IMR-90 (cell line): ENCODE measurements around the gene CCDC33. TPM values are rescaled to one million over a fixed set of nuclear protein-coding genes. Genes with fewer than 3 reads are reported as not detected.

Source experiments
- ATAC-seq: fragments of 200-7000 bp; cut with Tn5 transposase; 2 replicates; pipeline ENCODE4 v1.9.1; 2020; ENCODE audit warnings: low read depth, mild to moderate bottlenecking, moderate library complexity
- BruUV-seq: library from RNA; stranded (reverse); fragments of 400-500 nt; replicated peaks from 2 replicates; lab custom pipeline; 2021; lab: Mats Ljungman, UMichigan
- CTCF ChIA-PET: fragments of 300-600 bp; formaldehyde crosslinking; extraction: SDS; loops from one replicate; lab custom pipeline; 2021; ENCODE audit warnings: antibody characterized with exemption; lab: Yijun Ruan, JAX
- POLR2A ChIA-PET: fragments of 300-600 bp; sonication (Branson Sonifier 250); formaldehyde crosslinking; loops from one replicate; lab custom pipeline; 2022; ENCODE audit warnings: antibody characterized with exemption; ENCODE audit not compliant: unreplicated experiment; lab: Charles Lee
- DNase-seq: peaks from one replicate; pipeline ENCODE4 v3.0.0; 2013
- H2AFZ ChIP-seq: replicated peaks from 2 replicates; pipeline ENCODE3; 2013; ENCODE audit warnings: low read length, mild to moderate bottlenecking; ENCODE audit not compliant: poor library complexity
- H2AK5ac ChIP-seq: 2 replicates; pipeline ENCODE4 v1.6.1; 2013; ENCODE audit warnings: low read depth, low read length, inconsistent platforms
- H2AK9ac ChIP-seq: replicated peaks from 2 replicates; pipeline ENCODE3; 2013; ENCODE audit warnings: mild to moderate bottlenecking, low read depth, low read length, moderate library complexity; ENCODE audit not compliant: poor library complexity
- H2BK120ac ChIP-seq: 2 replicates; pipeline ENCODE4 v1.6.1; 2013; ENCODE audit warnings: low read depth, low read length, inconsistent platforms
- H2BK15ac ChIP-seq: 3 replicates; pipeline ENCODE4 v1.6.1; 2013; ENCODE audit warnings: low read depth, low read length, inconsistent platforms
- H2BK20ac ChIP-seq: 2 replicates; pipeline ENCODE4 v1.6.1; 2013; ENCODE audit warnings: low read depth, mild to moderate bottlenecking, inconsistent platforms, low read length, moderate library complexity
- H2BK5ac ChIP-seq: 2 replicates; pipeline ENCODE4 v1.6.1; 2013; ENCODE audit warnings: mild to moderate bottlenecking, low read depth, low read length, inconsistent platforms; ENCODE audit not compliant: poor library complexity, severe bottlenecking
- H3K14ac ChIP-seq: replicated peaks from 2 replicates; pipeline ENCODE4 v1.6.1; 2013; ENCODE audit warnings: low read depth, low read length, inconsistent platforms
- H3K18ac ChIP-seq: 2 replicates; pipeline ENCODE4 v1.6.1; 2013; ENCODE audit warnings: low read depth, low read length, control low read depth
- H3K23ac ChIP-seq: 2 replicates; pipeline ENCODE4 v1.6.1; 2013; ENCODE audit warnings: low read depth, low read length, inconsistent platforms
- H3K27ac ChIP-seq: 2 replicates; pipeline ENCODE4 v1.5.1; 2013; ENCODE audit warnings: mild to moderate bottlenecking, control low read depth, low read length; ENCODE audit not compliant: insufficient read depth
- H3K27me3 ChIP-seq: 2 replicates; pipeline ENCODE4 v1.6.1; 2013; ENCODE audit warnings: low read length; ENCODE audit not compliant: control insufficient read depth, insufficient read depth
- H3K36me3 ChIP-seq: 2 replicates; pipeline ENCODE4 v1.6.1; 2013; ENCODE audit warnings: low read length, mixed read lengths; ENCODE audit not compliant: control insufficient read depth, insufficient read depth
- H3K4ac ChIP-seq: 2 replicates; pipeline ENCODE4 v1.6.1; 2013; ENCODE audit warnings: low read depth, low read length, inconsistent platforms
- H3K4me1 ChIP-seq: 2 replicates; pipeline ENCODE4 v1.6.1; 2013; ENCODE audit warnings: low read length, mixed read lengths; ENCODE audit not compliant: control insufficient read depth, insufficient read depth
- H3K4me2 ChIP-seq: 2 replicates; pipeline ENCODE4 v1.6.1; 2013; ENCODE audit warnings: low read depth, mild to moderate bottlenecking, control low read depth, low read length, moderate library complexity
- H3K4me3 ChIP-seq: 2 replicates; pipeline ENCODE4 v1.5.1; 2013; ENCODE audit warnings: low read depth, mild to moderate bottlenecking, control low read depth, low read length, moderate library complexity; ENCODE audit not compliant: insufficient read depth
- H3K56ac ChIP-seq: 2 replicates; pipeline ENCODE4 v1.6.1; 2013; ENCODE audit warnings: low read length, inconsistent platforms; ENCODE audit not compliant: insufficient read depth; ENCODE audit errors: extremely low read depth
- H3K79me1 ChIP-seq, 2 experiments: 2 replicates each; pipeline ENCODE4 v1.6.1; 2013; ENCODE audit warnings: low read length in 2 of 2, inconsistent platforms in 1 of 2, low read depth in 1 of 2
- H3K9ac ChIP-seq: 2 replicates; pipeline ENCODE4 v1.6.1; 2013; ENCODE audit warnings: low read depth, low read length, control low read depth
- H3K9me1 ChIP-seq: 2 replicates; pipeline ENCODE4 v1.6.1; 2013; ENCODE audit warnings: low read length, inconsistent platforms; ENCODE audit not compliant: insufficient read depth
- H3K9me3 ChIP-seq: 2 replicates; pipeline ENCODE4 v1.6.1; 2013; ENCODE audit warnings: low read length; ENCODE audit not compliant: control insufficient read depth, insufficient read depth
- H4K20me1 ChIP-seq: 2 replicates; pipeline ENCODE4 v1.6.1; 2013; ENCODE audit warnings: low read length, inconsistent platforms; ENCODE audit not compliant: insufficient read depth
- H4K5ac ChIP-seq: 2 replicates; pipeline ENCODE4 v1.6.1; 2013; ENCODE audit warnings: mild to moderate bottlenecking, low read depth, low read length, control low read depth
- H4K8ac ChIP-seq, 2 experiments: 2 replicates each; pipeline ENCODE4 v1.6.1; 2013; ENCODE audit warnings: low read depth in 2 of 2, low read length in 2 of 2, control low read depth in 1 of 2, inconsistent platforms in 1 of 2
- H4K91ac ChIP-seq: 2 replicates; pipeline ENCODE4 v1.6.1; 2013; ENCODE audit warnings: low read depth, low read length, inconsistent platforms; ENCODE audit not compliant: insufficient read depth
- BHLHE40 ChIP-seq: fragments of 150-350 bp; IDR thresholded peaks from 2 replicates; pipeline ENCODE4 v1.6.1; 2016; ENCODE audit warnings: mild to moderate bottlenecking, low read depth, low read length
- CEBPB ChIP-seq: IDR thresholded peaks from 2 replicates; pipeline ENCODE4 v1.6.1; 2012; ENCODE audit warnings: low read depth, low read length, improper control_type of control experiment
- CHD1 ChIP-seq: IDR thresholded peaks from 2 replicates; pipeline ENCODE4 v1.6.1; 2012; ENCODE audit warnings: low read depth, low read length, improper control_type of control experiment
- CTCF ChIP-seq: conservative IDR thresholded peaks from 2 replicates; pipeline ENCODE4 v1.5.1; 2012; ENCODE audit warnings: mild to moderate bottlenecking, low read depth, low read length, improper control_type of control experiment
- ELK1 ChIP-seq: fragments of 150-350 bp; IDR thresholded peaks from 2 replicates; pipeline ENCODE4 v1.6.1; 2016; ENCODE audit warnings: low read depth, mild to moderate bottlenecking, low read length, moderate library complexity, borderline replicate concordance
- FOS ChIP-seq: fragments of 150-350 bp; IDR thresholded peaks from 2 replicates; pipeline ENCODE4 v1.6.1; 2016; ENCODE audit warnings: low read depth, low read length
- MAFK ChIP-seq: IDR thresholded peaks from 2 replicates; pipeline ENCODE4 v1.6.1; 2012; ENCODE audit warnings: low read depth, low read length, improper control_type of control experiment
- MAZ ChIP-seq: IDR thresholded peaks from 2 replicates; pipeline ENCODE4 v1.6.1; 2012; ENCODE audit warnings: low read depth, mild to moderate bottlenecking, low read length, improper control_type of control experiment, moderate library complexity, borderline replicate concordance
- MXI1 ChIP-seq: IDR thresholded peaks from 2 replicates; pipeline ENCODE4 v1.6.1; 2012; ENCODE audit warnings: low read depth, mild to moderate bottlenecking, low read length, moderate library complexity, borderline replicate concordance
- NFE2L2 ChIP-seq: fragments of 150-350 bp; IDR thresholded peaks from 2 replicates; pipeline ENCODE4 v1.6.1; 2016; ENCODE audit warnings: low read depth, mild to moderate bottlenecking, low read length
- POLR2A ChIP-seq: IDR thresholded peaks from 2 replicates; pipeline ENCODE4 v1.6.1; 2012; ENCODE audit warnings: mild to moderate bottlenecking, low read depth, low read length
- RAD21 ChIP-seq: IDR thresholded peaks from 2 replicates; pipeline ENCODE4 v1.6.1; 2012; ENCODE audit warnings: low read length, improper control_type of control experiment
- RCOR1 ChIP-seq: IDR thresholded peaks from 2 replicates; pipeline ENCODE4 v1.6.1; 2012; ENCODE audit warnings: mild to moderate bottlenecking, low read length, improper control_type of control experiment; ENCODE audit not compliant: insufficient replicate concordance
- RFX5 ChIP-seq: IDR thresholded peaks from 2 replicates; pipeline ENCODE4 v1.8.0; 2012; ENCODE audit warnings: low read depth, mild to moderate bottlenecking, low read length, moderate library complexity
- SMC3 ChIP-seq: fragments of 150-350 bp; IDR thresholded peaks from 2 replicates; pipeline ENCODE4 v1.6.1; 2016; ENCODE audit warnings: low read depth, mild to moderate bottlenecking, antibody characterized with exemption, low read length, moderate library complexity
- USF2 ChIP-seq: fragments of 150-350 bp; IDR thresholded peaks from 2 replicates; pipeline ENCODE4 v1.6.1; 2017; ENCODE audit warnings: mild to moderate bottlenecking, antibody characterized with exemption, low read length, low read depth
- WGBS, 2 experiments: methylation state at CpG; one replicate each; pipeline versions ENCODE4 v1.1.5 to v1.1.7; 2013; ENCODE audit warnings: missing lambda C conversion rate in 2 of 2; ENCODE audit not compliant: insufficient read length in 1 of 2; ENCODE audit errors: extremely low coverage in 2 of 2; 5-methylcytosine and 5-hydroxymethylcytosine counted together
- dilution Hi-C: fragments of 300-500 bp; cut with HindIII; formaldehyde crosslinking; loops from one replicate; pipeline ENCODE4 v1.14.3; 2018; ENCODE audit warnings: low sequenced_read_pairs; ENCODE audit not compliant: unreplicated experiment
- in situ Hi-C: fragments of 300-500 bp; cut with MboI; formaldehyde crosslinking; loops from 3 replicates; pipeline ENCODE4 v1.14.3; 2019; ENCODE audit warnings: low sequenced_read_pairs, inconsistent platforms, mixed read lengths
- intact Hi-C: fragments of 100-400 bp; cut with micrococcal nuclease; formaldehyde crosslinking; loops from 2 replicates; pipeline ENCODE4 v1.10.0; 2022
- polyA plus RNA-seq, 3 experiments: library from polyadenylated mRNA; depleted of rRNA; stranded (reverse); fragments of >200 nt; gene quantifications; 2 replicates each; pipeline ENCODE4 v1.2.3, GENCODE V29; 2012; ENCODE audit warnings: low replicate concordance in 1 of 3
- total RNA-seq: library from RNA; depleted of rRNA; stranded (reverse); fragments of >200 nt; gene quantifications from 2 replicates; pipeline ENCODE4 v1.2.3, GENCODE V29; 2012

CCDC33 gene
- total and polyA plus RNA-seq, 2 of the 4 experiments (the other 2 are of a cell fraction): not detected

GRCh38 chr15:74345051-74345450 lies 108.9 kb downstream of the CCDC33 start:
- H3K23ac ChIP-seq: no peak overlapping the region

More at GRCh38 chr15:74345051-74345450, 108.9 kb downstream of the CCDC33 start:
- dilution Hi-C loops (no loop called here), intact Hi-C loops (no loop called here), in situ Hi-C loops (no loop called here)
- Histone ChIP-seq H3K9me3 (no peaks in the 10 kb centered on the region), H4K5ac (no peak overlapping the region), H3K79me1 (no peaks in the 10 kb centered on the region), H2BK20ac (no peak overlapping the region), H2BK15ac (no peak overlapping the region), H3K9me1 (peaks cover 4% of the 10 kb centered on the region; the same call in 1 of the 2 replicates), H2BK5ac (no peak overlapping the region), H3K4me2 (no peak overlapping the region), H2AK5ac (no peak overlapping the region), H4K20me1 (no peaks in the 10 kb centered on the region), H3K18ac (no peak overlapping the region), H3K27me3 (peaks cover 27% of the 10 kb centered on the region), H2AK9ac (no peak overlapping the region), H4K8ac (no peak overlapping the region), H3K4ac (no peak overlapping the region), H3K56ac (no peak overlapping the region), H3K4me3 (no peak overlapping the region), H3K14ac (no peak overlapping the region), H4K91ac (no peak overlapping the region), H3K36me3 (no peaks in the 10 kb centered on the region), H2BK120ac (no peak overlapping the region), H3K27ac (no peak overlapping the region), H3K4me1 (peaks cover 2% of the 10 kb centered on the region; the same call in 1 of the 2 replicates), H2AFZ (peak overlapping the region; percentile 8), H3K9ac (no peak overlapping the region)
- WGBS, 2 experiments: 91% methylated on average over 8 of the region's 10 CpGs; no CpG with 5 or more reads in 1 of the 2 experiments
- CTCF ChIA-PET: no interaction called here
- BruUV-seq: no TSS peak
- TF ChIP-seq MXI1: no peak
- no peak for TF ChIP-seq FOS
- no peak for TF ChIP-seq POLR2A
- TF ChIP-seq RCOR1: no peak
- no peak for TF ChIP-seq CEBPB
- TF ChIP-seq MAZ: no peak
- TF ChIP-seq CHD1: no peak
- TF ChIP-seq ELK1: no peak
- no peak for TF ChIP-seq SMC3
- no peak for TF ChIP-seq BHLHE40
- TF ChIP-seq CTCF: no peak
- TF ChIP-seq RAD21: no peak
- no peak for TF ChIP-seq MAFK
- TF ChIP-seq RFX5: no peak
- TF ChIP-seq NFE2L2: no peak
- TF ChIP-seq USF2: no peak
- ATAC-seq (no peak), DNase-seq (peak; percentile 44)
- POLR2A ChIA-PET: no interaction called here
